Tibial nerve (tissue), 4 donors: ENCODE data around the gene AOPEP. TPM values are rescaled to one million over a fixed set of nuclear protein-coding genes. Genes with fewer than 3 reads are reported as not detected.

Source experiments
- DNase-seq, 2 donors: peaks; one replicate each; pipeline ENCODE4 v3.0.0-alpha.2; 2019; ENCODE audit warnings: low spot score in 2 of 2
- H3K27ac ChIP-seq, 4 donors: fragments of 200-600 bp; sonication (generic) in 3 of 4; one replicate each; pipeline ENCODE4 v1.5.1; 2017 to 2019; ENCODE audit warnings: mild to moderate bottlenecking in 1 of 4
- H3K27me3 ChIP-seq, 2 donors: fragments of 200-600 bp; sonication (generic) in 1 of 2; one replicate each; pipeline versions ENCODE4 v1.5.1 to v1.6.0; 2017 to 2019
- H3K36me3 ChIP-seq, 3 donors: fragments of 200-600 bp; sonication (generic); one replicate each; pipeline ENCODE4 v1.5.1; 2018 to 2019
- H3K4me1 ChIP-seq, 4 donors: fragments of 200-600 bp; sonication (generic) in 3 of 4; one replicate each; pipeline ENCODE4 v1.5.1; 2017 to 2019
- H3K4me3 ChIP-seq, 4 donors: fragments of 200-600 bp; sonication (generic) in 3 of 4; one replicate each; pipeline ENCODE4 v1.5.1; 2017 to 2019; ENCODE audit warnings: mild to moderate bottlenecking in 1 of 4, moderate library complexity in 1 of 4
- H3K9me3 ChIP-seq, 4 donors: fragments of 200-600 bp; sonication (generic) in 3 of 4; one replicate each; pipeline ENCODE4 v1.5.1; 2017 to 2019
- CTCF ChIP-seq, 5 experiments: fragments of 200-600 bp in 3 of 5; fragments of 450-650 bp in 2 of 5; sonication (generic) in 3 of 5; IDR thresholded peaks; one replicate each; pipeline ENCODE4 v1.5.1; 2016 to 2019; ENCODE audit warnings: antibody characterized with exemption in 5 of 5, mild to moderate bottlenecking in 3 of 5, moderate library complexity in 2 of 5
- EP300 ChIP-seq, 2 donors: sonication (generic); formaldehyde crosslinking; IDR thresholded peaks; one replicate each; pipeline ENCODE4 v1.6.1; 2017; ENCODE audit warnings: antibody characterized with exemption in 2 of 2, mild to moderate bottlenecking in 1 of 2
- POLR2A ChIP-seq, 2 donors: fragments of 450-650 bp; IDR thresholded peaks; one replicate each; pipeline ENCODE4 v1.6.1; 2017; ENCODE audit warnings: antibody characterized with exemption in 2 of 2, mild to moderate bottlenecking in 2 of 2, moderate library complexity in 2 of 2
- WGBS, 2 donors: methylation state at CpG; one replicate each; pipeline ENCODE4 v1.1.5; 2018; 5-methylcytosine and 5-hydroxymethylcytosine counted together
- total RNA-seq, 4 donors: library from RNA; depleted of rRNA; stranded (reverse); fragments of >200 nt; gene quantifications; one replicate each; pipeline ENCODE4 v1.1.0, GENCODE V29; 2016

The AOPEP gene
- total RNA-seq, 4 donors from 2014 or later = 236 to 323 (median 265) TPM

- WGBS, 2 donors = 93 to 94% methylated on average over 2 of the region's 2 CpGs
- Histone ChIP-seq H3K36me3 (no peaks in the 10 kb centered on the region), H3K4me1 (peaks cover 0 to 38% (median 9%) of the 10 kb centered on the region in 4 donors), H3K27ac (peak overlapping the region in 1 of 4 donors; percentile 78), H3K9me3 (no peaks in the 10 kb centered on the region), H3K27me3 (no peaks in the 10 kb centered on the region), H3K4me3 (no peak overlapping the region)
- TF ChIP-seq CTCF (IDR thresholded peaks at IDR 0.05) = no peak
- TF ChIP-seq POLR2A (IDR thresholded peaks at IDR 0.05) = no peak
- TF ChIP-seq EP300 (IDR thresholded peaks at IDR 0.05) = no peak
- no peak for DNase-seq
Observed at GRCh38 chr9:94818178-94818541, 91.7 kb downstream of the AOPEP start.

GRCh38 chr9:94819161-94819687 is 92.7 kb downstream of the AOPEP start:
- 41 to 48% methylated on average over 8 of the region's 8 CpGs for WGBS, 2 donors
- Histone ChIP-seq H3K4me1 (peaks cover 0 to 41% (median 9%) of the 10 kb centered on the region in 4 donors), H3K27me3 (no peaks in the 10 kb centered on the region), H3K4me3 (no peak overlapping the region), H3K27ac (peak overlapping the region in 2 of 4 donors; percentile 73 to 78), H3K9me3 (no peaks in the 10 kb centered on the region), H3K36me3 (no peaks in the 10 kb centered on the region)
- no peak for DNase-seq
- TF ChIP-seq EP300 (IDR thresholded peaks at IDR 0.05) (peak in 1 of 2 donors; percentile 8), CTCF (IDR thresholded peaks at IDR 0.05) (no peak)

- H3K27ac ChIP-seq = peak overlapping the region in 3 of 4 donors; percentile 16 to 83 (median 83)
- TF ChIP-seq EP300 (IDR thresholded peaks at IDR 0.05) (no peak), POLR2A (IDR thresholded peaks at IDR 0.05) (no peak), CTCF (IDR thresholded peaks at IDR 0.05) (no peak)
Observed at GRCh38 chr9:94821098-94821887, 94.8 kb downstream of the AOPEP start.

GRCh38 chr9:94822273-94822672 is 95.8 kb downstream of the AOPEP start:
- peak in 1 of 2 donors; percentile 14 for TF ChIP-seq EP300 (IDR thresholded peaks at IDR 0.05)
- no peak for TF ChIP-seq POLR2A (IDR thresholded peaks at IDR 0.05)
- TF ChIP-seq CTCF (IDR thresholded peaks at IDR 0.05) = no peak
- Histone ChIP-seq H3K4me1 (peaks cover 0 to 70% (median 25%) of the 10 kb centered on the region in 4 donors), H3K4me3 (no peak overlapping the region), H3K9me3 (no peaks in the 10 kb centered on the region), H3K36me3 (no peaks in the 10 kb centered on the region), H3K27ac (peak overlapping the region in 3 of 4 donors; percentile 16 to 83 (median 83)), H3K27me3 (no peaks in the 10 kb centered on the region)
- whole genome bisulfite sequencing, 2 donors = 58 to 69% methylated on average over 2 of the region's 2 CpGs
- no peak for DNase-seq

More at GRCh38 chr9:94821098-94821887, 94.8 kb downstream of the AOPEP start:
- Histone ChIP-seq H3K27me3 (no peaks in the 10 kb centered on the region), H3K4me1 (peaks cover 0 to 61% (median 19%) of the 10 kb centered on the region in 4 donors), H3K36me3 (no peaks in the 10 kb centered on the region), H3K9me3 (no peaks in the 10 kb centered on the region), H3K4me3 (no peak overlapping the region)
- no peak for DNase-seq
- WGBS, 2 donors = 87 to 91% methylated on average over 3 of the region's 3 CpGs

- WGBS, 2 donors = 90 to 94% methylated on average over 5 of the region's 5 CpGs
- Histone ChIP-seq H3K4me3 (no peak overlapping the region), H3K4me1 (peaks cover 0 to 82% (median 31%) of the 10 kb centered on the region in 4 donors), H3K9me3 (no peaks in the 10 kb centered on the region), H3K27ac (peak overlapping the region in 3 of 4 donors; percentile 56 to 83 (median 83)), H3K36me3 (no peaks in the 10 kb centered on the region), H3K27me3 (no peaks in the 10 kb centered on the region)
- DNase-seq = no peak
- TF ChIP-seq CTCF (IDR thresholded peaks at IDR 0.05) (no peak), POLR2A (IDR thresholded peaks at IDR 0.05) (no peak)
Observed at GRCh38 chr9:94823710-94824109, 97.2 kb downstream of the AOPEP start.
